Measurements from ENCODE around the gene GUCA1A. TPM values are rescaled to one million over a fixed set of nuclear protein-coding genes. Genes with fewer than 3 reads are reported as not detected.
"Not testable (repeated sequence)": the region's sequence is repeated elsewhere in the genome, so short reads cannot be mapped to it uniquely, and the experiment has no call there.

The GUCA1A gene
- total and polyA plus RNA-seq, 12 donors = not detected

- TF ChIP-seq CTCF (IDR thresholded peaks at IDR 0.05) = no peak
- peaks cover 0 to 5% (median 0%) of the 10 kb centered on the region in 9 donors for H3K36me3 ChIP-seq
- ATAC-seq (peak in 6 of 8 donors; percentile 28 to 80 (median 41)), DNase-seq (peak in 1 of 2 donors; percentile 33)
- H3K27me3 ChIP-seq = no peaks in the 10 kb centered on the region
- no peak overlapping the region for H3K4me3 ChIP-seq
- intact Hi-C loops (cut with DNase I) = no loop called here
- H3K27ac ChIP-seq = no peak overlapping the region
- H3K9me3 ChIP-seq = no peaks in the 10 kb centered on the region
- WGBS, 2 donors = 54 to 71% methylated on average over 10 of the region's 10 CpGs
- peaks cover 0 to 10% (median 0%) of the 10 kb centered on the region in 9 donors for H3K4me1 ChIP-seq
Observed at GRCh38 chr6:42185597-42185996, 12.4 kb downstream of the GUCA1A start.

GRCh38 chr6:42188406-42188805 is 15.2 kb downstream of the GUCA1A start:
- ATAC-seq = no peak

GRCh38 chr6:42190554-42191183 is 17.5 kb downstream of the GUCA1A start:
- H3K4me1 ChIP-seq = peaks cover 0 to 6% (median 0%) of the 10 kb centered on the region in 9 donors
- DNase-seq (no peak), ATAC-seq (peak in 3 of 8 donors; percentile 30 to 75 (median 68))
- WGBS, 2 donors = 51 to 54% methylated on average over 5 of the region's 5 CpGs
- peaks cover 0 to 5% (median 0%) of the 10 kb centered on the region in 9 donors for H3K36me3 ChIP-seq
- H3K9me3 ChIP-seq = no peaks in the 10 kb centered on the region
- no peak for TF ChIP-seq CTCF (IDR thresholded peaks at IDR 0.05)
- H3K27me3 ChIP-seq = no peaks in the 10 kb centered on the region
- H3K4me3 ChIP-seq = no peak overlapping the region
- H3K27ac ChIP-seq = peak overlapping the region in 1 of 10 donors; percentile 38
- intact Hi-C loops (cut with DNase I) = no loop called here

More at GRCh38 chr6:42188406-42188805, 15.2 kb downstream of the GUCA1A start:
- H3K36me3 ChIP-seq = peaks cover 0 to 5% (median 0%) of the 10 kb centered on the region in 9 donors
- no peaks in the 10 kb centered on the region for H3K27me3 ChIP-seq
- no peak overlapping the region for H3K4me3 ChIP-seq
- DNase-seq = no peak
- no peak for TF ChIP-seq CTCF (IDR thresholded peaks at IDR 0.05)
- 71 to 88% methylated on average over 6 of the region's 6 CpGs for WGBS, 2 donors
- intact Hi-C loops (cut with DNase I) = no loop called here
- H3K9me3 ChIP-seq = no peaks in the 10 kb centered on the region
- H3K4me1 ChIP-seq = peaks cover 0 to 6% (median 0%) of the 10 kb centered on the region in 9 donors
- H3K27ac ChIP-seq = no peak overlapping the region

GRCh38 chr6:42192385-42192784 is 19.2 kb downstream of the GUCA1A start:
- H3K27ac ChIP-seq; DNase-seq; H3K9me3 ChIP-seq; H3K27me3 ChIP-seq; H3K36me3 ChIP-seq; H3K4me1 ChIP-seq; ATAC-seq; intact Hi-C loops (cut with DNase I); H3K4me3 ChIP-seq: not testable (repeated sequence)
- 96 to 98% methylated on average over 5 of the region's 5 CpGs for WGBS, 2 donors

GRCh38 chr6:42193491-42193894 is 20.3 kb downstream of the GUCA1A start:
- Histone ChIP-seq H3K4me1 (peaks cover 0 to 16% (median 0%) of the 10 kb centered on the region in 9 donors), H3K9me3 (no peaks in the 10 kb centered on the region), H3K27ac (no peak overlapping the region), H3K4me3 (no peak overlapping the region), H3K27me3 (no peaks in the 10 kb centered on the region), H3K36me3 (peaks cover 0 to 5% (median 0%) of the 10 kb centered on the region in 9 donors)
- intact Hi-C loops (cut with DNase I) = no loop called here
- no peak for TF ChIP-seq CTCF (IDR thresholded peaks at IDR 0.05)
- DNase-seq (no peak), ATAC-seq (no peak)
- 51 to 66% methylated on average over 8 of the region's 8 CpGs for WGBS, 2 donors
